Heart left ventricle (tissue), 13 donors: ENCODE measurements around the gene TVP23A.

Experiments
- CTCF ChIP-seq, 12 donors: fragments of 200-600 bp; sonication (generic) in 4 of 12; IDR thresholded peaks; one replicate each; pipeline versions ENCODE4 v1.5.0 to v1.8.0; 2018 to 2022; ENCODE audit warnings: antibody characterized with exemption in 12 of 12, mild to moderate bottlenecking in 5 of 12
- POLR2A ChIP-seq, 2 donors: fragments of 450-650 bp; IDR thresholded peaks; one replicate each; pipeline ENCODE4 v1.6.1; 2017; ENCODE audit warnings: antibody characterized with exemption in 2 of 2, mild to moderate bottlenecking in 2 of 2, moderate library complexity in 2 of 2
- donor health status: ischemic (EF 13 %, LVEDD 7.1; RV severe dilation, severe dysfunction).
- donor health status: DM: no; HTN: yes; CAD: no.
- donor health status: DM: no; HTN: no; CAD: no.
- donor health status: ischemic (EF 25% LVEDD 6.9; RV normal size, moderate dysfunction).
- donor health status: ischemic (EF 25% LVEDD 5.7; RV mildly dilated, moderate dysfunction).
- donor health status: ischemic (EF 35%, LVEDD 5.7; RV mildly dilated, moderate dysfunction).
- donor health status: nonischemic (EF 11% LVEDD 7.7; RV severe dilation, severe dysfunction).
- donor health status: DM: yes; HTN: yes; CAD: no.
- donor health status: PGD.
- donor health status: ischemic (EF 29% LVEDD 5.4; RV normal size, mild dysfunction).
- donor health status: nonischemic (EF 23%, LVEDD 6.1; RV moderate dilation, normal function).

GRCh38 chr16:10846213-10846998, 27.8 kb upstream of the TVP23A start:
- TF ChIP-seq POLR2A (IDR thresholded peaks at IDR 0.05) (no peak), CTCF (IDR thresholded peaks at IDR 0.05) (no peak)
